IPS-15b (cell line): ENCODE measurements around the gene CKB.

Experiments
- H3K27me3 ChIP-seq: one replicate; pipeline ENCODE4 v1.6.1; 2013; ENCODE audit warnings: low read length; ENCODE audit not compliant: control insufficient read depth, insufficient read depth
- H3K36me3 ChIP-seq: one replicate; pipeline ENCODE4 v1.6.1; 2013; ENCODE audit warnings: low read length; ENCODE audit not compliant: control insufficient read depth, insufficient read depth
- H3K4me1 ChIP-seq: one replicate; pipeline ENCODE4 v1.6.1; 2013; ENCODE audit warnings: mild to moderate bottlenecking, low read length; ENCODE audit not compliant: control insufficient read depth, insufficient read depth
- H3K4me3 ChIP-seq: one replicate; pipeline ENCODE4 v1.5.1; 2013; ENCODE audit warnings: low read depth, low read length
- H3K9ac ChIP-seq: one replicate; pipeline ENCODE4 v1.6.1; 2013; ENCODE audit warnings: low read depth, mild to moderate bottlenecking, low read length
- H3K9me3 ChIP-seq: one replicate; pipeline ENCODE4 v1.6.1; 2013; ENCODE audit warnings: mild to moderate bottlenecking, low read length; ENCODE audit not compliant: control insufficient read depth, insufficient read depth

The CKB gene

DNA sequence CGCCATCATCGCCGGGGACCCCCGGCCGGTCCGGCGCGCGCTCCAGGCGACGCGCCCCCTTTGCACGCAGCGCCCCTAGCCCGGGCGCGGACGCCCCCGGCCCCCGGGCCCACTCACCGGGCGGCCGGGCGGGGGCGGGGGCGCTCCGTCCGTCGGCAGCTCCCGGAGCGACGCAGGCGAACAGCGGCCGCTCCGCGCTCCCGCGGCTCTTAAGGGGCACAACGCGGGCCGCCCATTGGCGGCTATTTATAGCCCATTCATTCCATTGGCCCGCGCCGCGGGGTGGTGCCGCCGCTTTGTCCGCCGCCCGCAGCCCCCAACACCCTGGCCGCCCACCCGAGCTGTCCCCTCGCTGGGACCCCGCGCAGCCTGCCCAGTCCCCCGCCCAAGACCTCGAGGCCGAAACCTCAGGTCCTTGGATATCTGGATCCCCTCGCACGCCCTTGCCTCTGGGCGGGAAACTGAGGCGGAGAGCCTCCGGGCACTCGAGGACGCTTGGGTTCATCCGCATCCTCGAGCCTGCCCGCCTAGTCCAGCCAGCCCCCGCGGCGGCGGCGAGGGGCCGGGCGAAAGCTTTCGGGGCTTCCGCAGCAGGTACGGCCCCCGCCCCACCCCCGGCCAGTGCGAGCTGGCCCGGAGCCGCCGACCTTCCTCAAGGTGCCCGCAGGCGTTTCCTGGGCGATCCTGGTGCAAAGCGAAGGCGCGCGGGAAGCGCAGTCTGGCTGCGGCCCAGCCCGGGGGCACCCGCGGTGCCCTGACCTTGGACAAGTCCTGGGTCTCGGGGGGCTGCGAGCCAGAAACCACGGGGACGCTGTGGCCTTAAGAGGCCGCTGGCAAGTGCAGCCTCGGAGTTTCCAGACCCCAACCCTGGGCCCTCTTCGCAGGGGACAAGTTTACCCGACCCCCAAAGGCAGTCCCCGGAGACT, at the start of gene CKB:
CKB (minus strand) TSS at position 182 of the 926 bp plus-strand sequence. CDS start 337 bp downstream, outside the sequence.
- peak within 1 kb of the TSS; percentile 76 for H3K4me3 ChIP-seq
- peaks cover 21% of the 10 kb centered on the region for H3K36me3 ChIP-seq
- no peaks in the 10 kb centered on the region for H3K9me3 ChIP-seq
- peaks cover 16% of the 10 kb centered on the region for H3K27me3 ChIP-seq
- peaks cover 5% of the 10 kb centered on the region for H3K4me1 ChIP-seq
- peak within 1 kb of the TSS; percentile 73 for H3K9ac ChIP-seq

DNA sequence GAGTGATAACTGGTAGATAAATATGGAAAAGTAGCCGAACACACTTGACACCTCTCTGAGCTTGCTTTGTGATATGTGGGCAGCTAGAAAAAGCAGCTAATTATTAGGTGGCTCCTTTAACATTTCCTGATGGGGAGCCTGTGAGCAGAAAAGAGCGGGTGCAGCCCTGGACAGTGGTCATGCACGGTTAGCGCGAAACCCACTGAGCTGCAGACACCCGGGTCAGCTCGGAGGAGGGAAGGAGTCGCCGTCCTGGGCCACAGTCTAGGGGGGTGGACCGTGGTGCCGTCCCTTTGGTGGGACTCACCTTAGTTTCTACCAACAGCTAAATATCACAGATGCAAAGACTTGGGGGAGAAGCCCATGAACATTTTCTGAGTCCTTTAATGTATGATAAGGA, 46.8 kb upstream of the CKB start:
- Histone ChIP-seq H3K4me3 (no peak overlapping the region), H3K9ac (no peak overlapping the region)

DNA sequence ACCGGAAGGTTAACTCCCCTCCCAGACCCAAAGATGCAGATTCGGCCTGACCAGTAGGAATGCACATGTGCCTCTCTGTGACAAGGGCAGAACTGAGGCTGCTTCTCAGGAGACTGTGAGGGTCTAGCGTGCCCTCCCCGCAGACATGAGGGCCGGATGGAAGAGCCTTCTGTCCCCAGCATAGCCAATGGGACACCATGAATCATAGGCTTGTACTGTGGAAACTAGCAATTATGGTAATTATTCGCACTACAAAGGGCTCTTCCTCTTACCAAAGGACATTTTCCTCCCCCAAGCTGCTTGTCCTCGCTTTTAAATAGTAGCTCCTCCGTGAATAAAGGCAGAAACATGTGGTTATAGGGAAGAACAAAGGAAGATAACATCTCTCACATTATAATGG, 46.3 kb upstream of the CKB start:
- H3K9me3 ChIP-seq = no peaks in the 10 kb centered on the region
- no peak overlapping the region for H3K9ac ChIP-seq
- H3K27me3 ChIP-seq = no peaks in the 10 kb centered on the region

More for the DNA sequence above, 46.8 kb upstream of the CKB start:
- Histone ChIP-seq H3K27me3 (no peaks in the 10 kb centered on the region), H3K4me1 (peaks cover 5% of the 10 kb centered on the region), H3K9me3 (no peaks in the 10 kb centered on the region), H3K36me3 (no peaks in the 10 kb centered on the region)

GRCh38 chr14:103563844-103564505, 41.3 kb upstream of the CKB start:
- no peaks in the 10 kb centered on the region for H3K27me3 ChIP-seq
- peak overlapping the region; percentile 90 for H3K4me3 ChIP-seq
- peaks cover 5% of the 10 kb centered on the region for H3K4me1 ChIP-seq
- H3K9me3 ChIP-seq = no peaks in the 10 kb centered on the region
- H3K36me3 ChIP-seq = no peaks in the 10 kb centered on the region
- H3K9ac ChIP-seq = no peak overlapping the region

More for the DNA sequence above, 46.3 kb upstream of the CKB start:
- Histone ChIP-seq H3K4me3 (no peak overlapping the region), H3K4me1 (peaks cover 5% of the 10 kb centered on the region), H3K36me3 (no peaks in the 10 kb centered on the region)

GRCh38 chr14:103563226-103563620, 40.6 kb upstream of the CKB start:
- Histone ChIP-seq H3K27me3 (no peaks in the 10 kb centered on the region), H3K9me3 (no peaks in the 10 kb centered on the region), H3K4me3 (peak overlapping the region; percentile 90), H3K36me3 (peaks cover 6% of the 10 kb centered on the region), H3K4me1 (peaks cover 5% of the 10 kb centered on the region), H3K9ac (peak overlapping the region; percentile 18)

GRCh38 chr14:103562429-103563225, 40.0 kb upstream of the CKB start, which contains the start of the genes BAG5 and COA8:
Gene BAG5 (minus strand): TSS chr14:103562657. CDS start chr14:103561164, 1,493 bp downstream.
Gene COA8 (plus strand): TSS chr14:103562960. CDS start chr14:103563002, 42 bp downstream.
- H3K9ac ChIP-seq = peak within 1 kb of the TSS; percentile 83
- H3K27me3 ChIP-seq = no peaks in the 10 kb centered on the region
- H3K4me3 ChIP-seq = peak within 1 kb of the TSS; percentile 90
- H3K9me3 ChIP-seq = no peaks in the 10 kb centered on the region
- H3K36me3 ChIP-seq = peaks cover 6% of the 10 kb centered on the region
- H3K4me1 ChIP-seq = peaks cover 2% of the 10 kb centered on the region

DNA sequence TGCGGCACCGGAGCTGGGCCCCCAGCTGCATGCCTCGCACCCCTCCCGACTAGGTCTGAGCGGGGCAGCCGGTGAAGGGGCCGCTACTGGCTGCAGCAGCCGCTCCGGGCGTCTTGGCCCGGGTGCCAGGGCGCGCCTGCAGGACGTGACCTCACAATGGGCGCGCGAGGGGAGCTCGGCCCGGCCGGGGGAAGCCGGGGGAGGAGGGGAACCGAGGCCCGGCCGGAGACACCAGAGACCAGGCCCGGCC, 39.5 kb upstream of the CKB start:
- Histone ChIP-seq H3K9ac (peak overlapping the region; percentile 83), H3K27me3 (no peaks in the 10 kb centered on the region), H3K36me3 (peaks cover 6% of the 10 kb centered on the region), H3K4me1 (no peaks in the 10 kb centered on the region), H3K4me3 (peak overlapping the region; percentile 90), H3K9me3 (no peaks in the 10 kb centered on the region)

GRCh38 chr14:103561381-103562178, 39.0 kb upstream of the CKB start:
- Histone ChIP-seq H3K4me3 (peak overlapping the region; percentile 90), H3K27me3 (no peaks in the 10 kb centered on the region), H3K9me3 (no peaks in the 10 kb centered on the region), H3K9ac (peak overlapping the region; percentile 83), H3K36me3 (peaks cover 6% of the 10 kb centered on the region), H3K4me1 (no peaks in the 10 kb centered on the region)

- Histone ChIP-seq H3K27me3 (no peaks in the 10 kb centered on the region), H3K36me3 (peaks cover 6% of the 10 kb centered on the region), H3K4me1 (no peaks in the 10 kb centered on the region), H3K9ac (no peak overlapping the region), H3K4me3 (peak overlapping the region; percentile 90), H3K9me3 (no peaks in the 10 kb centered on the region)
Measured at GRCh38 chr14:103560691-103561090, 38.1 kb upstream of the CKB start.

DNA sequence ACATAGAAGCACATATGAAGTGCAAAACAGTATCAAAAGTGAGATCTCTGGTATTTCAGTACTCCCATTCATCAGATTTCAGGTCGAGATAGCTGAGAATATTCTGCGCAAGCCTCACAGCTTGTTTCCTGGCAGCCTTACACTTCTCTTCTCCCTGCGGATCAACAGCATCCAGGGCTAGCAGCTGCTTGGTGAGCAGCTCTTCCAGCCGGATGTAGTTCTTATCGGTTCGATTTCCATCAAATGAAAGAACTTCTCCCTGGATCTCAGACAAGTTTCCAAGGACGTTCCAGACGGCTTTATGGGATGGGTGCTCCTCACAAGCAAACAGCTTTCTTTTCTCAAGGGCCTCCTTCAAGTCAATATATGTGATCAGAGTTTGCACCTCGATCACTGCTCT, 37.1 kb upstream of the CKB start:
- Histone ChIP-seq H3K36me3 (peaks cover 6% of the 10 kb centered on the region), H3K27me3 (no peaks in the 10 kb centered on the region), H3K9ac (no peak overlapping the region), H3K4me3 (no peak overlapping the region), H3K9me3 (no peaks in the 10 kb centered on the region), H3K4me1 (no peaks in the 10 kb centered on the region)
